Hepatocyte (in vitro differentiated cells): ENCODE data around the gene IGSF22.

Experiments
- CTCF ChIP-seq: fragments of 200-600 bp; sonication (generic); IDR thresholded peaks from 2 replicates; pipeline ENCODE4 v1.5.1; 2016; ENCODE audit warnings: antibody characterized with exemption, mild to moderate bottlenecking; ENCODE audit not compliant: poor library complexity
- EZH2 ChIP-seq: fragments of 200-600 bp; sonication (generic); IDR thresholded peaks from 2 replicates; pipeline ENCODE4 v1.6.1; 2016; ENCODE audit warnings: antibody characterized with exemption, mild to moderate bottlenecking, borderline replicate concordance
- EZH2phosphoT487 ChIP-seq: fragments of 200-600 bp; sonication (generic); IDR thresholded peaks from one replicate; pipeline ENCODE4 v1.6.1; 2018; ENCODE audit warnings: antibody characterized with exemption, mild to moderate bottlenecking, low read depth, moderate library complexity; ENCODE audit not compliant: unreplicated experiment, severe bottlenecking

GRCh38 chr11:18761144-18761543 is 35.2 kb upstream of the IGSF22 start:
- TF ChIP-seq CTCF (no peak), EZH2 (no peak), EZH2phosphoT487 (no peak)
